ENCODE measurements around the gene UGT1A8.

- TF ChIP-seq POLR2AphosphoS2 (conservative IDR thresholded peaks at IDR 0.05; ENCODE audit: low read length) = no peak
- TF ChIP-seq CTCF (IDR thresholded peaks at IDR 0.05) = no peak
- no peak for TF ChIP-seq NR3C1 (IDR thresholded peaks at IDR 0.05)
These were observed 151.8 kb downstream of the UGT1A8 start for GRCh38 chr2:233769260-233769659.

Data from A549 (cell line).